CD8-positive, alpha-beta memory T cell (primary cell): Measurements from ENCODE around the gene NHSL1. TPM values are rescaled to one million over a fixed set of nuclear protein-coding genes. Genes with fewer than 3 reads are reported as not detected.

Experiments
- CTCF ChIA-PET: fragments of 350-600 bp; sonication (Branson Sonifier 250); formaldehyde crosslinking; loops from one replicate; lab custom pipeline; 2021; ENCODE audit warnings: antibody characterized with exemption; lab: Charles Lee
- POLR2A ChIA-PET: fragments of 350-600 bp; sonication (Branson Sonifier 250); formaldehyde crosslinking; loops from one replicate; lab custom pipeline; 2021; ENCODE audit warnings: antibody characterized with exemption; lab: Charles Lee
- DNase-seq, 5 donors: peaks; one replicate each; pipeline versions ENCODE4 v3.0.0 to v3.0.0-alpha.2; 2020 to 2022; ENCODE audit warnings: mixed read lengths in 1 of 5
- H3K27ac ChIP-seq: one replicate; pipeline ENCODE4 v1.7.0; 2013; ENCODE audit warnings: low read depth, mild to moderate bottlenecking, low read length, moderate library complexity
- H3K27me3 ChIP-seq: 2 replicates; pipeline ENCODE4 v1.7.0; 2013; ENCODE audit warnings: low read length, mild to moderate bottlenecking; ENCODE audit not compliant: insufficient read depth, poor library complexity, severe bottlenecking
- H3K36me3 ChIP-seq: 2 replicates; pipeline ENCODE4 v1.7.0; 2013; ENCODE audit warnings: mild to moderate bottlenecking, low read length, moderate library complexity; ENCODE audit not compliant: insufficient read depth
- H3K4me1 ChIP-seq: 2 replicates; pipeline ENCODE4 v1.7.0; 2013; ENCODE audit warnings: mild to moderate bottlenecking, low read length, moderate library complexity; ENCODE audit not compliant: insufficient read depth
- H3K4me3 ChIP-seq: 2 replicates; pipeline ENCODE4 v1.7.0; 2013; ENCODE audit warnings: mild to moderate bottlenecking, low read length
- H3K9me3 ChIP-seq: 2 replicates; pipeline ENCODE4 v1.7.0; 2013; ENCODE audit warnings: mild to moderate bottlenecking, low read length
- H3K27ac Mint-ChIP-seq, 8 donors: one replicate each; pipeline ENCODE4 v1.8.0; 2020 to 2021; ENCODE audit warnings: mixed read lengths in 8 of 8, mild to moderate bottlenecking in 6 of 8, inconsistent platforms in 3 of 8, moderate library complexity in 3 of 8
- H3K27me3 Mint-ChIP-seq, 2 donors: one replicate each; pipeline ENCODE4 v1.8.0; 2020 to 2021; ENCODE audit warnings: mixed read lengths in 2 of 2, mild to moderate bottlenecking in 1 of 2, moderate library complexity in 1 of 2
- H3K36me3 Mint-ChIP-seq, 3 donors: one replicate each; pipeline ENCODE4 v1.8.0; 2020 to 2021; ENCODE audit warnings: mixed read lengths in 3 of 3, inconsistent platforms in 1 of 3, mild to moderate bottlenecking in 1 of 3
- H3K4me1 Mint-ChIP-seq, 3 donors: one replicate each; pipeline ENCODE4 v1.8.0; 2020 to 2021; ENCODE audit warnings: mixed read lengths in 3 of 3, inconsistent platforms in 1 of 3, mild to moderate bottlenecking in 1 of 3
- H3K4me3 Mint-ChIP-seq, 7 donors: one replicate each; pipeline ENCODE4 v1.8.0; 2020 to 2021; ENCODE audit warnings: mixed read lengths in 7 of 7, mild to moderate bottlenecking in 6 of 7, moderate library complexity in 4 of 7, inconsistent platforms in 2 of 7
- H3K9me3 Mint-ChIP-seq, 5 donors: one replicate each; pipeline ENCODE4 v1.8.0; 2020 to 2022; ENCODE audit warnings: mixed read lengths in 5 of 5, mild to moderate bottlenecking in 3 of 5, moderate library complexity in 2 of 5, inconsistent platforms in 1 of 5
- polyA plus RNA-seq: library from polyadenylated mRNA; unstranded; fragments of 300-500 nt; fragmentation: Illumina TruSeq; gene quantifications from one replicate; pipeline ENCODE4 v1.2.3, GENCODE V29; 2021
- total RNA-seq, 2 experiments: library from RNA; stranded (reverse); gene quantifications; one replicate each; pipeline ENCODE4 v1.2.3, GENCODE V29; 2021

NHSL1 gene
- total and polyA plus RNA-seq, 3 experiments from 2014 or later = 0.71 to 0.72 TPM; not detected in 1

GRCh38 chr6:138420356-138420755 is 78.9 kb downstream of the NHSL1 start:
- Histone ChIP-seq H3K27ac (no peak overlapping the region), H3K36me3 (no peaks in the 10 kb centered on the region), H3K4me1 (no peaks in the 10 kb centered on the region), H3K4me3 (no peak overlapping the region), H3K9me3 (no peaks in the 10 kb centered on the region), H3K27me3 (no peaks in the 10 kb centered on the region)
- no peak for DNase-seq
- Mint-ChIP-seq H3K9me3 (no peaks in the 10 kb centered on the region), H3K36me3 (peaks cover 9 to 37% (median 30%) of the 10 kb centered on the region in 3 donors), H3K27ac (no peak overlapping the region), H3K4me1 (peaks cover 4 to 6% (median 5%) of the 10 kb centered on the region in 3 donors), H3K27me3 (peaks cover 0 to 2% of the 10 kb centered on the region in 2 donors), H3K4me3 (no peak overlapping the region)
- ChIA-PET CTCF (no interaction called here), POLR2A (no interaction called here)

DNA sequence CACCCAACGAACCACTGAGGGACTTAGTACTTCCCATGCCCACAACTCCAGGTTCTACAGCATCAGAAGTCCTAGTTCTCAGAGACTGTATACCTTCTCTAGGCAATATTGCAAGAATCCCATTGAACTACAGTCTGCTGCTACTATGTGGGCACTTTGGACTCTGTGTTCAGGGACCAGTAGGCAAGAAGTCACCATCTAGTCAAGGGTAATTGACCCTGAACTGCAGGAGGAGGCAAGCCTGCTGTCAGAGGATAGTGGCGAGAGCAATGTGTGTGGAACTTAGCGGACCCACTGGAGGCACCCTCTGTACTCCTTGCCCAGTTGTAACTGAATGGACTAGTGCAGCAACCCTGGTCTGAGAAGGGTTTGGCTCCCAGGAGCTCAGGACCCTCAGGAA is 79.5 kb downstream of the NHSL1 start:
- no peaks in the 10 kb centered on the region for H3K36me3 ChIP-seq
- CTCF ChIA-PET = no interaction called here
- Mint-ChIP-seq H3K36me3 (peaks cover 9 to 41% (median 30%) of the 10 kb centered on the region in 3 donors), H3K4me1 (peaks cover 4 to 6% (median 5%) of the 10 kb centered on the region in 3 donors), H3K27ac (no peak overlapping the region), H3K9me3 (no peaks in the 10 kb centered on the region), H3K27me3 (peaks cover 0 to 2% of the 10 kb centered on the region in 2 donors), H3K4me3 (no peak overlapping the region)
- H3K27me3 ChIP-seq = no peaks in the 10 kb centered on the region
- H3K4me3 ChIP-seq = no peak overlapping the region
- no peaks in the 10 kb centered on the region for H3K4me1 ChIP-seq
- H3K27ac ChIP-seq = no peak overlapping the region
- POLR2A ChIA-PET = no interaction called here
- no peak for DNase-seq
- H3K9me3 ChIP-seq = no peaks in the 10 kb centered on the region

GRCh38 chr6:138418118-138418742 is 81.1 kb downstream of the NHSL1 start:
- Histone ChIP-seq H3K36me3 (peaks cover 9% of the 10 kb centered on the region), H3K4me3 (no peak overlapping the region), H3K27ac (no peak overlapping the region), H3K27me3 (no peaks in the 10 kb centered on the region), H3K4me1 (no peaks in the 10 kb centered on the region), H3K9me3 (no peaks in the 10 kb centered on the region)
- H3K27me3 Mint-ChIP-seq = peaks cover 0 to 3% of the 10 kb centered on the region in 2 donors
- no peaks in the 10 kb centered on the region for H3K9me3 Mint-ChIP-seq
- ChIA-PET POLR2A (no interaction called here), CTCF (interaction anchor here (1.3 kb wide), 1 partner anchor 9 kb away, joined by 4 read pairs; no protein-coding TSS in a partner anchor)
- H3K27ac Mint-ChIP-seq = no peak overlapping the region
- H3K4me1 Mint-ChIP-seq = peaks cover 2 to 3% (median 3%) of the 10 kb centered on the region in 3 donors
- no peak for DNase-seq
- no peak overlapping the region for H3K4me3 Mint-ChIP-seq
- H3K36me3 Mint-ChIP-seq = peaks cover 16 to 54% (median 35%) of the 10 kb centered on the region in 3 donors

DNA sequence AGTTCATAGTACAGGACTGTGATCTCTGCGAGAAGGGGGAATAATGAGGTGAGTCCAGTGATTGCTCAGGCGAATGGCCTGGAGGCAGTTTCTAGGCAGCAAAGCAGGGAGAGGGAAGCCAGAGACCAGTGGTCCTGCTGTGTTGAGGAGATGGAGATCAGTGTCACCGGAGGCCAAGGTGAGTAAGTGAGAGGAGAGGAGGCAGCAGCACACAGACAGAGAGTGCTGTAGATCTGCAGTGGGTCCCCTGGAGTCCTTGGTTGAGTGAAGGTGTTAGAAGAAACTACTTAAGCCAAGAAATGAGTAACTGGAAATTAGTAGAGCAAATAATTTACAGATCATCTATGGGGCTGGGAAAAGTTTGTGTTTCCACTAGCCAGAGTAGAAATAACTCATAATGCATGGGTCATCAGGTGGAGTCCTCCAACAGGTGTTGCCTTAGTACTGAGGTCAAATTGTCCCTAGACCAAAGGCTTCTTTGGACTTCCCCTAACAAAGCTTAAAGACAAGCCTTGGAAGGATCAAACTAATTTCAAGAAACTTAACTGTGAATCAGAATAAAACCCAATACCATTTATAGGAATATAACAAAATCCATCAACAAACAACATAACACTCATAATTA is 81.7 kb downstream of the NHSL1 start:
- H3K36me3 Mint-ChIP-seq = peaks cover 16 to 60% (median 35%) of the 10 kb centered on the region in 3 donors
- no peak overlapping the region for H3K4me3 Mint-ChIP-seq
- DNase-seq = no peak
- peak overlapping the region in 2 of 8 donors; percentile 49 to 55 for H3K27ac Mint-ChIP-seq
- H3K4me1 ChIP-seq = no peaks in the 10 kb centered on the region
- no peaks in the 10 kb centered on the region for H3K4me1 Mint-ChIP-seq
- peaks cover 0 to 1% of the 10 kb centered on the region in 2 donors for H3K27me3 Mint-ChIP-seq
- no peak overlapping the region for H3K27ac ChIP-seq
- no peak overlapping the region for H3K4me3 ChIP-seq
- H3K27me3 ChIP-seq = no peaks in the 10 kb centered on the region
- CTCF ChIA-PET = interaction anchor here (1.3 kb wide), 1 partner anchor 10 kb away, joined by 4 read pairs; no protein-coding TSS in a partner anchor
- no peaks in the 10 kb centered on the region for H3K9me3 ChIP-seq
- H3K36me3 ChIP-seq = peaks cover 15% of the 10 kb centered on the region
- no peaks in the 10 kb centered on the region for H3K9me3 Mint-ChIP-seq
- POLR2A ChIA-PET = no interaction called here

- Mint-ChIP-seq H3K27ac (peak overlapping the region in 1 of 8 donors; percentile 64), H3K9me3 (no peaks in the 10 kb centered on the region), H3K4me3 (no peak overlapping the region), H3K27me3 (peaks cover 0 to 1% of the 10 kb centered on the region in 2 donors), H3K36me3 (peaks cover 19 to 72% (median 42%) of the 10 kb centered on the region in 3 donors), H3K4me1 (peaks cover 0 to 3% (median 2%) of the 10 kb centered on the region in 3 donors)
- H3K4me1 ChIP-seq = no peaks in the 10 kb centered on the region
- ChIA-PET POLR2A (no interaction called here), CTCF (interaction anchor here (1.5 kb wide), 1 partner anchor 13 kb away, joined by 4 read pairs; no protein-coding TSS in a partner anchor)
- H3K27ac ChIP-seq = no peak overlapping the region
- peaks cover 29% of the 10 kb centered on the region for H3K36me3 ChIP-seq
- no peaks in the 10 kb centered on the region for H3K9me3 ChIP-seq
- H3K4me3 ChIP-seq = no peak overlapping the region
- H3K27me3 ChIP-seq = no peaks in the 10 kb centered on the region
- no peak for DNase-seq
Observed at GRCh38 chr6:138416206-138416605, 83.1 kb downstream of the NHSL1 start.

- H3K4me1 Mint-ChIP-seq = peaks cover under 1 to 5% (median 3%) of the 10 kb centered on the region in 3 donors
Observed at GRCh38 chr6:138415125-138415524, 84.2 kb downstream of the NHSL1 start.

GRCh38 chr6:138410972-138411880 is 88.1 kb downstream of the NHSL1 start:
- POLR2A ChIA-PET = interaction anchor here (0.6 kb wide), 1 partner anchor 463 kb away, joined by 3 read pairs; no protein-coding TSS in a partner anchor

More at GRCh38 chr6:138415125-138415524, 84.2 kb downstream of the NHSL1 start:
- POLR2A ChIA-PET = no interaction called here
- Mint-ChIP-seq H3K27ac (no peak overlapping the region), H3K9me3 (no peaks in the 10 kb centered on the region), H3K4me3 (no peak overlapping the region), H3K27me3 (peaks cover 0 to 1% of the 10 kb centered on the region in 2 donors), H3K36me3 (peaks cover 20 to 81% (median 48%) of the 10 kb centered on the region in 3 donors)
- CTCF ChIA-PET = interaction anchor here (0.8 kb wide), 1 partner anchor 12 kb away, joined by 3 read pairs; no protein-coding TSS in a partner anchor
- Histone ChIP-seq H3K4me1 (no peaks in the 10 kb centered on the region), H3K27me3 (no peaks in the 10 kb centered on the region), H3K27ac (no peak overlapping the region), H3K36me3 (peaks cover 32% of the 10 kb centered on the region), H3K4me3 (no peak overlapping the region), H3K9me3 (no peaks in the 10 kb centered on the region)
- no peak for DNase-seq

More at GRCh38 chr6:138410972-138411880, 88.1 kb downstream of the NHSL1 start:
- H3K4me1 ChIP-seq = no peaks in the 10 kb centered on the region
- H3K36me3 ChIP-seq = peaks cover 60% of the 10 kb centered on the region
- Mint-ChIP-seq H3K4me3 (no peak overlapping the region), H3K27me3 (peaks cover 0 to 1% of the 10 kb centered on the region in 2 donors), H3K9me3 (no peaks in the 10 kb centered on the region), H3K4me1 (peaks cover 9 to 24% (median 18%) of the 10 kb centered on the region in 3 donors), H3K27ac (peak overlapping the region in 6 of 8 donors; percentile 7 to 91 (median 39)), H3K36me3 (peaks cover 11 to 89% (median 38%) of the 10 kb centered on the region in 3 donors)
- H3K4me3 ChIP-seq = no peak overlapping the region
- H3K27ac ChIP-seq = no peak overlapping the region
- no peaks in the 10 kb centered on the region for H3K9me3 ChIP-seq
- H3K27me3 ChIP-seq = no peaks in the 10 kb centered on the region
- CTCF ChIA-PET = no interaction called here
- DNase-seq = no peak
